Fibroblast of gingiva (primary cell): ENCODE data around the gene PRDM1.
A peak's percentile ranks its signal among the peaks of the same experiment; 100 is the strongest.

Experiments
- DNase-seq: peaks from one replicate; pipeline ENCODE4 v3.0.0-alpha.2; 2011; ENCODE audit warnings: low read depth

The PRDM1 gene

DNA sequence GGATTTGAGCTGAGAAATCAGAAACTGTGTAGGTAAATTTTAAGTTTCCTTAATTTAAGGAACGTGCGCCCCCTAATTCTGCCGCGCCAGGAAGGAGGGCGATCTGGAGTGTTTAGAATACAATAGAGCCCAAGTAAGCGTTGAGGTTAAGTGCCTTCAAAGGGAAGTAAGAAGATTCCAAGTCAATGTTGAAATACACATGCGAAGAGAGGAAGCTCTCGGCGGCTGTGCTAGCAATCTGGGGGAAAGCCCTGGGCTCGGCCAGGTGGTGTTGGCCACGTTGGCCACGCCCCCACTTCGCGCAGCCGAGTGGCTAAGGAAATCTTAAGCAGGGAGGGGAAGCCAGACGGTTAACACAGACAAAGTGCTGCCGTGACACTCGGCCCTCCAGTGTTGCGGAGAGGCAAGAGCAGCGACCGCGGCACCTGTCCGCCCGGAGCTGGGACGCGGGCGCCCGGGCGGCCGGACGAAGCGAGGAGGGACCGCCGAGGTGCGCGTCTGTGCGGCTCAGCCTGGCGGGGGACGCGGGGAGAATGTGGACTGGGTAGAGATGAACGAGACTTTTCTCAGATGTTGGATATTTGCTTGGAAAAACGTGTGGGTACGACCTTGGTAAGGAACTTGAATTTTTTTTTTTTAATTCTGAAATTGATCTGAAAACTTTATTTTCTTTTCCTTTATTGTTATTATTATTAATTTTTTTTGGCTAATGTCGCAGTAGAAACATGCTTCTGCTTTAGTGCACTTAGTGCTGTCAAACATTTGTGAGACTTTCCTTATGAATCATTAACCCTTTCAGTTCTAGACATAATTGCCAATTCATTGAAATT is at the start of gene PRDM1:
Gene PRDM1 (plus strand): TSS at position 353 of the 830 bp plus-strand sequence. CDS start 218 bp downstream, at position 571.
- DNase-seq = peak; percentile 72

GRCh38 chr6:106037060-106037459 is 49.1 kb upstream of the PRDM1 start:
- peak; percentile 48 for DNase-seq

DNA sequence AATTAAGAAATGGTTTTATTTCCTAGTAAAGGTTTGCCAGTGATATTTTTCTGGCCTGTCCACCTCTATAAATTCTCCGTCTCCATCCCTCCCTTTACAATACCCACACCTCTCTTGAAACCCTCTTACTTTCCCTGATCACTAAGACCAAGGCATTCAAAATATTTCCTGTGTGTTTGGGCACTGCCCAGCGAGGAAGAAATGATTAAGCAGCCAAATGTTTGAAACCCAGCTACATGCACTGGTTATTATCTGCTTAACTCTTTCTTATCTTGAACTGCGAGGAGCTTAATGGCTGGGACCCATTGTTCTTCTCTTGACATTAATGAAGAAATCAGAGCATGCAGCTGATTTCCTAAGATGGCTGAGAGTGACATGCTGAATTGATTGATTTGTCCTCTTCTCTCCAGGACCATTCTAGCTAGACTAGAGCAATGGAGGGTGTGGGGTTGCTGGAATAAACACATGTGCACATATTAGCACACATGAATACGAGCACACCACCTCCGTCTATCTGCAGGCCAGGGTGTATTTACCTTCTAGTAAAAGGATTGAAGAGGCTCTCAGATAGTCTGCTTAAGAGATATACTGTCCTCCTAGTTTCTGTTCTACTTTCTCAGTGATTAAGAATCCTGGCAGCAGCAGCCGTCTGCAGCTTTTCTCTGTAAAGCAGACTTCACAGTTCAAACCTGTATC is 46.1 kb upstream of the PRDM1 start:
- DNase-seq = no peak

GRCh38 chr6:106044151-106044550 is 42.0 kb upstream of the PRDM1 start:
- DNase-seq = no peak

GRCh38 chr6:106045077-106045476 is 41.1 kb upstream of the PRDM1 start:
- DNase-seq = no peak

DNA sequence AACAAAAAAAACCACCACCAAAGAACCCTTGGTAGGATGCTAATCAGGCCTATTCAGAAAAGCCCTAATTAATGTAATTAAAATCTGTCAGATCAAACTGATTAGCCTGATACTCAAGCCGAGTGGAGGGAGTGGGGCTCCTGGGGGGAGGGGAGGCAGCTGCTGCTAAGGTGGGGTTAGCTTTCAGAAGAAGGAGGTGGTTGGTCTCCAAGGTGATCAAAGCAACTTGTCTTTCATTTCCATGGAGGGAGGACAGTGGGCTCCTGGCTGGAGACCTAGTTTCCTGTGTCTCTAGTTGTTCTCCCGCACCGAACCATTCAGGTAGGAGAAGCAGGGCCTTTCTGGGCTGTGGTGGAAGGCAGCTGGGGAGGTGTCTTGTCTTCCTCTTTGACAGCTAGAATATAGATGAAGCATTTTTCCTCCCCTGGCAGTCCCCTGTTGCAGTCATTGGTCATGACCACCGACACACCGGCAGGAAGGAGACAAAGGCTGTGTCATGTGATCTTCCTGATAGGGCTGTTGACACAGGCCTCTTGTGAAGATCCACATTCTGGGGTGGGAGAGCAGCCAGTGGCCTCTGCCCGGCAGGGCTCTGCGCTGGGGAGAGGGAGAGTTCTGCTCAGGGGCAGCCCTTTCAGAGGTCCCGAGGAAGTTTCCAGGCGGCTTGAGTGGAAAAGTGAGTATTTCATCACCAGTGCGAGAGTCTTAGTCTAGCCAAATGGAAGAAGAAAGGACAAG is 39.9 kb upstream of the PRDM1 start:
- DNase-seq = no peak

DNA sequence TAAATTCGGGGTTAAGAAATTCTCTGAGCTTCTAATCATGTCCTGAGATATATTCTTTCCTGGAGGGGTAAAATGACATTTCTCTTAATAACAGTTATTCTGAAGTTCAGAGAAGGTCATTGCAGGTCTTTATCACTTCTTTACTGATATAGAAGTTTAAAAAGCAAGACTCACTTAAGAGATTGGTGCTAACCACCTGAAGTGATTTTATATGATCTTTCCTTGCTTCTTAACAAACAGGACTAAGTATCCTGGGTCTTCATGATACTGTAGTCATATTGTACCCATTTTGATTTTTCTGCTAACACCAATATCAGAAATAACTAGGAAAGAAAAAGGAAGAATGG is 39.3 kb upstream of the PRDM1 start:
- DNase-seq = no peak

DNA sequence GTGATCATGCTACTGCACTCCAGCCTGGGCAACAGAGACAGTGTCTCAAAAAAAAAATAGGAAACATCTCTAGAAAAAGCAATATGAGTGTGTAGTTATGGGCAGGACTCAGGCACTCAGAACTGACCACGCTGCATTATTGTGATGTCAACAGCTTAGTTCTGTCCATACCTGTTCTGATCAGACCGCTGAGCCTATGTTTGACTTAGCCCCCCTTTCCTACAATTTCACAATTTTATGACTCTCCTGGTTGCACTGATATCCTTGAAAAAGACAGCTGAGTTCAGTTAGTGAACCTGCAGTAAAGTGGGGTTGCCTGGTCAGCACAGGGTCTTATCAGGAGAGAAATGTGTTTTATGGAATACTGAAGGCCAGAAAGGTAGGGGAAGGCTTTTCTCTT is 37.8 kb upstream of the PRDM1 start:
- DNase-seq = no peak

DNA sequence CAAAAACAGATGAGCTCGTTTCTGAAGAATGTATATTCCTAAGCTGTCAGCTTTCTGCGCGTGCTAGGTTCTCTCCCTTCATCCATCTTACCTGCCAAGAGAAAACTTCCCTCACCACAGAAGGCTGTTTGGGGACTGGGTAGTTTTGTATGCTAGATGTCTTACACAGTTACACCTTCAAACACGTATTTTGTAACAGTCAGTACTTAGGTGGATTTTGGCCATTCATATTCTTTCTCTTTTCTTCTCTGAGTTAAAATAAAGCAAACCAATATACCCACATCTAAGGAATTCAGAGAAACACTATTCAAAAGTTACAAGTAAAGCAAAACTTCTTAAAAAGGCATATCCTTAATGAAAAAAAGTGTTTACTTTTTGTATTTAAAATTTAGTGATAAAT is 35.6 kb upstream of the PRDM1 start:
- no peak for DNase-seq

DNA sequence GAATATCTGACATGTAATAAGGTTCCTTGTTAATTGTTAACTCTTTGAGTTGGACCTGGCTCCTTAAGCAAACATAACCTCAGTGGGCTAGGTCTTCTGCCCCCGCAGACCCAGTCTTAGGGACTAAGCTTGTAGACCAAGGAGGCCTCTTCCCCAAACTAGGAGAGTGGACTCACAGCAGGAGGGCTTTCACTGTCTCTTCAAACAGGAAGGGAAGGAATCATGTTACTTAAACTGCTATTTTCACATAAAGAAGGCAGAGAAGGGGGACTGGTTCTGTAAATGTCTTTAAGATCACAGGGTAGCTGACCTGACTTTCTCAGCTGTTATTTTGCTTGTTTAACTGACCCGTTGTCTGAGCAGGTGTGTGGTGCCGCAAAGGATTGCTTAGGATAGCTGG is 34.9 kb upstream of the PRDM1 start:
- no peak for DNase-seq

- DNase-seq = peak; percentile 9
Measured at GRCh38 chr6:106053484-106054205, 32.5 kb upstream of the PRDM1 start.

DNA sequence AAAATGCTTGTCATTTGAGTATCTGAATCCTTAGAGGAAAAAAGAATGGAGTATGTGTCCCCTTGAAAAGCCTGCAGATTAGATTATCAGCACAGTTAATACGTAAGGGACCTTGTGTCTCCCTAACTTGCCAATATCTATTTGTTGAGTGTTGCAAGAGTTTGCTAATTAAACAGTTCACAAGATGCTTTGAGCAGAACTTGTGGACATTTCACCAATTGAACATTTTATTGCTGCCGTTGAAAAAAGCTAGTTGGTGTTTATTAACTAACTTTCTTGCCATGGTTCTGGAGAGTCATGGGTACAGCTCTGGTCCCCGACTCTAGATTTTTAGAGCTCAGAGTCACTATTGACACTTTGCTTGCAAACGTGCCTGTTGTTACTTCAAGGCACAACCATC is 30.6 kb upstream of the PRDM1 start:
- no peak for DNase-seq

GRCh38 chr6:106056060-106056745 is 29.9 kb upstream of the PRDM1 start:
- DNase-seq = no peak

GRCh38 chr6:106056746-106057390 is 29.3 kb upstream of the PRDM1 start:
- DNase-seq = no peak

- no peak for DNase-seq
Measured at GRCh38 chr6:106059331-106059730, 26.8 kb upstream of the PRDM1 start.

DNA sequence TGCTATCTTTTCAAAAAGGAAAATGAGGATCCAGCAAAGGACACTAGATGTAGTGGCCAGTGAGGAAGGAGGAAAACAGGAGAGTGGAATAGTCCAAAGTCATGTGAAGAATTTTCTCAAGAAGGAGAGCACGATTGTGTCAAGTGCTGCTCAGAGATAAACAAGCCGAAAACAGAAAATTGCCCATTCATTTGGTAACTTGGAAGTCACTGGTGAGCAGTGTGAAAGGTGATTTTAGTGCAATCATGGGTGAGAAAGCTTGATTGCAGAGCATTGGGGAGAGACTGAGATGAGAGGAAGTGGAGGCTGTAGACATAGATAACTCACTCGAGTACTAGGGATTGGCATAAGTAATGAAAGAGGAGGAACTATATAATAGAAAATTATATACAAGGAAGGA is 26.0 kb upstream of the PRDM1 start:
- no peak for DNase-seq

- DNase-seq = peak; percentile 35
Measured at GRCh38 chr6:106063448-106063850, 22.7 kb upstream of the PRDM1 start.

GRCh38 chr6:106064142-106064541 is 22.0 kb upstream of the PRDM1 start:
- DNase-seq = no peak

- DNase-seq = no peak
Measured at GRCh38 chr6:106064756-106065155, 21.4 kb upstream of the PRDM1 start.

DNA sequence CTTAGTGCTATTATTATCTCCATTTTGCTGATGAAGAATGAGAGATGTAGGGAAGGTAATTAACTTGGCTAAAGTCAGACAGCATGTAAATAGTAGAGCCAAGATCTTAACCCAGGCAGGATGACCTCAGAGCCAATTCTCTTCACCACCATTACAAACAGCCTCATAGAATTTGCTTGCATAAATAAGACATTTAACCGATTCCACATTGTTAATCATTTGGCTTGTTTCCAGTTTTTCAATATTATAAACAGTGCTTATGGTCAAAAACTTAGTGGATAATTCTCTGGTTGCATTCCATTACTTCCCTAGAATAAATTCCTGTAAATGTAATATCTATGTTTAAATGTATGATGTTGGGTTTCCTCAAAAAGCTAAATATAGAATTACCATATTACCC is 19.1 kb upstream of the PRDM1 start:
- peak; percentile 62 for DNase-seq

DNA sequence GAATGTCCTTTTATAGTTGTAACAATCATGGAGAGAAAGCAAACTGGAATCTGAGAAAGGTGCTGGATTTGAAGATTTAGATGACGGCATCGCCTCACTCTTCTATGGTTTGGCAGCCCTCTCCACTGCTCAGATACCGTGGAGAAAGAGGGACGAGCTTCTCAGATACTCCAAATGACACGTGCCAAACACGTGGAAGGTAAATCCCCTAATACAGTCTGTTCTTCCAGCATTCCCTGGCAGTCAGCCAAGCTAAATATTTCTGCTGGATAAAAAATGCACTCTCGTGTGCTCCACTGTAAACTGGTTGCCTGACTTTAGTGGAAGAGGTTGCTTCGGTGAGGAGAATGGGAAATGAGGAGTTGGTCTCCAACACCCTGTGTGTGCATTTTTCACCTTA is 16.7 kb upstream of the PRDM1 start:
- DNase-seq = peak; percentile 74
